Motor neuron (in vitro differentiated cells): ENCODE data around the gene MAN1A1. TPM values are rescaled to one million over a fixed set of nuclear protein-coding genes. Genes with fewer than 3 reads are reported as not detected.

Source experiments
- ATAC-seq, 8 experiments: fragments of 200-7000 bp; cut with Tn5 transposase; replicated peaks in 6 of 8; 2 replicates each; pipeline ENCODE4 v1.8.0; 2021; ENCODE audit warnings: mild to moderate bottlenecking in 8 of 8, moderate library complexity in 8 of 8
- H3K27ac ChIP-seq, 2 donors: fragments of 250-450 bp; sonication (Bioruptor Pico); 2 replicates each; pipeline ENCODE4 v1.9.0; 2021; ENCODE audit warnings: antibody characterized with exemption in 2 of 2, mild to moderate bottlenecking in 2 of 2, moderate library complexity in 1 of 2
- H3K4me1 ChIP-seq, 2 donors: fragments of 250-450 bp; sonication (Bioruptor Pico); replicated peaks in 1 of 2; 2 replicates each; pipeline ENCODE4 v1.6.1; 2021; ENCODE audit warnings: antibody characterized with exemption in 2 of 2, mild to moderate bottlenecking in 2 of 2, moderate library complexity in 1 of 2
- H3K4me3 ChIP-seq, 5 donors: fragments of 250-450 bp; sonication (Bioruptor Pico); 2 replicates each; pipeline ENCODE4 v1.9.0; 2021; ENCODE audit warnings: antibody characterized with exemption in 5 of 5, mild to moderate bottlenecking in 5 of 5, moderate library complexity in 4 of 5
- WGBS, 10 experiments: fragments of 450-650 bp; shearing (Covaris generic); methylation state at CpG; one replicate each; pipeline ENCODE4 v1.0.0; 2022; 5-methylcytosine and 5-hydroxymethylcytosine counted together
- in situ Hi-C, 9 experiments: fragments of 400-800 bp; cut with MboI; loops; one replicate each; pipeline ENCODE4 v1.15.0; 2021; ENCODE audit warnings: low sequenced_read_pairs in 9 of 9, low pct_unique_long_range_greater_than_20kb in 2 of 9; ENCODE audit not compliant: unreplicated experiment in 9 of 9
- total RNA-seq, 8 experiments: library from RNA; unstranded; fragments of 300-600 nt; gene quantifications; 2 replicates each; pipeline versions ENCODE4 v1.2.3 to v1.2.4, GENCODE V29; 2022

MAN1A1 gene
- total RNA-seq, 8 experiments from 2014 or later, result 0.73 to 32.9 (median 4.5) TPM

DNA sequence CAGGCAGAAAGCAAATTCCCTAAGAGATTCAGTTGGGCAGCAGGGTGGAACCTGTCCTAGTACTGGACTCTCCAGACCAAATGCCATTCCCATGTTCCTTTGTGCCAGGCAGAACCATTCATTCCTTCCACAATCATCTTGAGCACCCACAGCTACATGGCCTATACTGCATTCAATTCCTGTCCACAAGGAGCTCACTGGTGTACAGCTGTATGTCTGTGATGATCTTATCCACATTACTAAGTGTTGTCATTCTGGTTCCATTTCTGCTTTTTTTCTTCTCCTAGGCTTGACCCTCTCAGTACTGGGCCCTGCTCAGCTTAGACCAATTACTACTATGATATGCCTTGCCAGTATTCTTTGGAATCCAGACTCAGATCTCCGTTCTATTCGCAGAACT lies 27.5 kb downstream of the MAN1A1 start:
- ATAC-seq, result no peak
- Histone ChIP-seq H3K27ac (no peak overlapping the region), H3K4me3 (no peak overlapping the region), H3K4me1 (no peaks in the 10 kb centered on the region)
- WGBS, 10 experiments, result 80 to 100% (median 100%) methylated on average over 1 to 2 of the region's 2 CpGs; no CpG with 5 or more reads in 2 of the 10 experiments
- in situ Hi-C loops, result no loop called here

DNA sequence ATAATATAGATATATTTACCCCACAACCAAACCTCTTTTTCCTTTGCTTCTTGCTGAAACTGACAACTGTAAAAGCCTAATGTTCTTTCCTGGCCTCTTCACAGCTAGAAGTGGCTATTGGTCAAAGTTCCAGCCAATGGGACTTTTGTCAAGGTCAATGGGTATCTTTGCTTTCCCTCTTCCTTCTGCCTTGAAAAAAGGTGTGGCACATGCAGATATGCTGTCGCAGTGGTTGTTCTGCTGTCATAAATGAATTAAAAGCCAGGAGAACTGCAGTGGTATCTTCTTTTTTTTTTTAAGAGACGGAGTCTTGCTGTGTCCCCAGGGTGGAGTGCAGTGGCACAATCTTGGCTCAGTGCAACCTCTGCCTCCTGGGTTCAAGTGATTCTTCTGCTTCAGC lies 29.9 kb downstream of the MAN1A1 start:
- 80 to 100% (median 100%) methylated on average over 1 to 2 of the region's 2 CpGs; no CpG with 5 or more reads in 1 of the 10 experiments for WGBS, 10 experiments
- Histone ChIP-seq H3K4me3 (no peak overlapping the region), H3K4me1 (peaks cover 0 to 5% of the 10 kb centered on the region in 2 donors), H3K27ac (no peak overlapping the region)
- in situ Hi-C loops, result no loop called here
- ATAC-seq, result no peak

DNA sequence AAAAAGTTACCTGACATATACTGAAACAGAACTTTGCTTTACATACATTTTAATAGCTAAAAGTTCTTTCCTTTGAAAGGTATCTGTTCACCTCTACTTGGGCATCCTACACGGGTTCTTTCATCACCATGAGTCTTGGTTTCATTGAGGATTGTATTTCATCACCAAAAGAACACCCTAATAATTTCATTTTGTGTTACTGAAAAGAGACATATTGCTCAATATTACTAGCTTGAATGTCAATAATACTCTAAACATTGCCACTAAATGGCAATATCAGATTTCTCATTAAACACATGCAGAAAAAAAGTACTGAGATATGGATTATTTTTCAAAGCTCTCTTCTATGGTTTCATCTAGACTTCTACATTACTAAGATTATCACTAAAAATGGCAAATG lies 30.8 kb downstream of the MAN1A1 start:
- WGBS, 10 experiments, result 33 to 100% (median 94%) methylated on average over 1 of the region's 1 CpG
- no peak overlapping the region for H3K4me3 ChIP-seq
- peaks cover 8 to 9% of the 10 kb centered on the region in 2 donors for H3K4me1 ChIP-seq
- in situ Hi-C loops, result no loop called here
- no peak overlapping the region for H3K27ac ChIP-seq
- no peak for ATAC-seq

DNA sequence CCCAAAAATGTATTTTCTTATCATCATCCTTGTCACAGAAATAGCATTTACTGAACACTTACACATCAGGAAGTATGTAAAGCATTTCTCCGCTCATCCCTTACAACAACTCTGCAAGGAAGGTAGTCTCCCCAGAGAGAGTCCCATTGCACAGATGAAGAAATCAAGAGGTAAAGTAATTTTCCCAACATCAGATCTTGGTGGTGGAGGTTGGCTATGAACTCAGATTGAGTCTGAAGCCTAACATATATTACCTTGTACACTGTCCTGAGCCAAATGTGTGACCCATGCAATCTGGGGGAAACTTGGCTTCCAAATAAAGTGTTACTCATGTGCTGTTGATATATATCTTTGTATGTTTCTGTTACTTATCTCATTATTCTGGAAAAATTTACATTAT lies 31.4 kb downstream of the MAN1A1 start:
- no peak for ATAC-seq
- WGBS, 10 experiments, result 67 to 100% (median 100%) methylated on average over 1 of the region's 1 CpG; no CpG with 5 or more reads in 4 of the 10 experiments
- no peak overlapping the region for H3K4me3 ChIP-seq
- in situ Hi-C loops, result no loop called here
- no peak overlapping the region for H3K27ac ChIP-seq
- peaks cover 8 to 12% of the 10 kb centered on the region in 2 donors for H3K4me1 ChIP-seq

DNA sequence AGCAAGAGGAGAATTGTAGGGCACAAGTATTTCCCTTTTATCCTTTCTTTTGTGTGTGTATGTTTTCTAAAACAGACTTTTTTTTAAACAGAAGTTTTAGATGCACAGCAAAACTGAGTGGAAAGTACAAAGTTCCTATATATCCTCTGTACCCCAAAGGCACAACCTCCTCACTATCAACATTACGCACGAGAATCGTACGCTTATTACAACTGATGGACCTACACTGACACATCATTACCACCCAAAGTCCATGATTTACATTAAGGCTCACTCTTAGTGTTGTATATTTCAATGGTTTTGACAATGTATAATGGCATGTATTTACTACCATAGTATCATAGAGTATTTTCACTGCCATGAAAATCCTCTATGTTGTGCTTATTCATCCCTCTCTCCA lies 32.6 kb downstream of the MAN1A1 start:
- H3K4me3 ChIP-seq, result no peak overlapping the region
- no peak overlapping the region for H3K27ac ChIP-seq
- WGBS, 10 experiments, result 90 to 100% (median 97%) methylated on average over 2 to 4 of the region's 4 CpGs; no CpG with 5 or more reads in 1 of the 10 experiments
- peaks cover 8 to 19% of the 10 kb centered on the region in 2 donors for H3K4me1 ChIP-seq
- in situ Hi-C loops, result no loop called here
- ATAC-seq, result no peak

DNA sequence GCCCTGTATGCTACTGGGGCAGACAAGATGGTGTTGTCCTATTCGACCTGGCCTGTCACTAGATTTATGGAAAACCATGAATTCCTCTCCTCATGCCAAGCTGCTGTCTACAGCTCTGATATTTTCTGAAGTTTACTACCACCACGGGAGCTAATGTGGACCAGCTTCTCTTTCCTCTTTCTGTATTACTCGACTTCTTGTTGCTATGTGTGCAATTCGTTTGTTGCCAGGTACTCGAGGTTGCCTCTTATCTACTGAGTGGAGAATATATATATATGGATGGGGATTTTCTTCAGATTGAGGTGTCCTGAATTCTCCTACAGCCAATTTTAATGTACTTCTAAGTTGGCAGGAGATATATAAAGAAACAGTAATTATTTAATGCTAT lies 34.7 kb downstream of the MAN1A1 start:
- no peak for ATAC-seq
- Histone ChIP-seq H3K27ac (no peak overlapping the region), H3K4me1 (peaks cover 16 to 37% of the 10 kb centered on the region in 2 donors), H3K4me3 (no peak overlapping the region)
- in situ Hi-C loops, result no loop called here
- 39 to 94% (median 71%) methylated on average over 3 to 5 of the region's 5 CpGs; no CpG with 5 or more reads in 2 of the 10 experiments for WGBS, 10 experiments

DNA sequence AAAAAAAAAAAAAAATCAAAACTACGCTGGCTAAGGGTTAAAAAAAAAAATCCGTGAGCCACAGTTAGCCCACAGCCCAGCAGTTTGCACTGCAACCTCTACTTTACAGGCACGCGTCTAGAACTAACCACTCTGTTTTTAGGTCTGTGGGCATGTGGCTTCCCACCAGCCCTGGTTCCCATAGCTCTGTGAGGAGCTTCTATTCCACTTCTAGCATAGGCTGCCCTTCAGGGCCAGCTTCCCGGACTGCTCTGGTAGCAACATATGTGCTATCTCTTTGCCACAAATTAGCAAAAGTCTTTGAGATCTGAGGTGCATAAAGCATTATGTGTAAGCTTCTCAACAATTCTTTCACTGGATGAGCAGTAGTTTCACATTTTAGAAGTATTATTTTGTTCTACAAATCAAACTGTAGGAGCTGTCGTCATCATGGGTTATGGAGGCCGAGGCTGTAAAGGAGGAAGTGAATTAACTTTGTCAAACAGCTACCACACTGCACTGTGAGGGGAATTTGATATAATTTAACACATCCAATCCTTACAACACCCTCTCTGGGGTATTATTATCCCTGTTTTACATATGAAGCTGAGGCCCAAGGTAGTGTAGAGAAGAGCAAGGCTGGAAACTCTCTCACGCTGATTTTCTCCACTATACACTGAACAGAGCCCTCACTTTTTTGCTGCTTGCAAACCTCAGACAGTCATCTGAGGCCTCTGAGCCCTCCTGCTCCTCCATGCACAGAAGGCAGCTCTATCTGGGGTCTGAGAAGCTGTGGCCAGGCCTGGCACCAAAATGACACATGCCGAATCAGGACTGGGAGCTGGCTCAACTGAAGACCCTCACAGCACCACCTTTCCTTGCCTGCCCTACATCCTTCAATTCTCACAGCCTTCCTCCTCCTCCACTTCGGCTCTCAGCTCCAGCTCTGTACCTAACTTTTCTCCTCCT lies 35.4 kb downstream of the MAN1A1 start:
- no peak overlapping the region for H3K4me3 ChIP-seq
- in situ Hi-C loops, result no loop called here

DNA sequence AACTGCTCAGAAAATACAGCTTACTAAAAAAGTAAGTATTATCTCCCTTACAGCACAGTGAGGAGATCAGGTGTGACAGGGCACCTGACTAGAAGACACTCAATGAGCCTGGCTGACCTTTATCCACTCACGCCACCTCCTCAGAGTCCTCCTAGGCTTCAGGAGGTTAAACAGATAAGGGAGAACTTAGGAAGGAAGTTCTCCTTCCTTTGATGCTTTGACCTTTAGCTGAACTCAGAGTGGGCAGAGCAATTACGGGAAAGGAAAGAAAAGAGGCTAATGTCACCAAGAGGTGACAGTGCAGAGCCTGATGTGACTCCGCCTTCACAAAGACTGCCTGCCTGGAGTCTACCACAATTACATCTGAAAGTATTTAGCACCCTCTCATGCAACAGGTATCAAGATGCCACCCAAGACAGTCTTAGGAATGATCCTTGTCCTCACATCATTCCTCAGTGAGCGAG lies 36.7 kb downstream of the MAN1A1 start:
- WGBS, 10 experiments, result 33 to 100% (median 68%) methylated on average over 1 to 3 of the region's 4 CpGs; no CpG with 5 or more reads in 2 of the 10 experiments
- in situ Hi-C loops, result no loop called here
- peak in 3 of 8 experiments; percentile 17 to 33 (median 29) for ATAC-seq
- Histone ChIP-seq H3K4me1 (peaks cover 16 to 37% of the 10 kb centered on the region in 2 donors), H3K27ac (no peak overlapping the region), H3K4me3 (no peak overlapping the region)

More for the DNA sequence above, 35.4 kb downstream of the MAN1A1 start:
- 55 to 100% (median 84%) methylated on average over 1 to 8 of the region's 10 CpGs for WGBS, 10 experiments
- Histone ChIP-seq H3K27ac (no peak overlapping the region), H3K4me1 (peaks cover 16 to 37% of the 10 kb centered on the region in 2 donors)
- peak in 6 of 8 experiments; percentile 24 to 69 (median 38) for ATAC-seq

DNA sequence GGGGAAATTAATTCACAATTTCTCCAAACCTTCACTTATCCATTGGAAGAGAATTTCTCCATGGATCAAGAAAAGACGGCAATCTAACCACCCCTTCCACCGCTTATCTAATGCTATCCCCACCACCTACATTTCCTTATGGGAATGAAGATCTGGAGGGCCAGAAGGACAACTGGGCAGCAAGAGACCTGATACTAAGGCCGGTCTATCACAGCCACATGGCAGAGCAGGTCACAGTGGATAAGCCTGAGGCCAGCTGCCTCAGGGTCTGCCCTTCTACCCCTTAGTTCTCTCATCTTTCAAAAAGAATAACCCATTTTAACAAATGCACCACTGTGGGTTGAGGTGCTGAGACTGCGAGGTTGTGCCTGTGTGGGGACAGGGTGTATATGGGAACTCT lies 37.1 kb downstream of the MAN1A1 start:
- H3K27ac ChIP-seq, result no peak overlapping the region
- 80 to 100% (median 93%) methylated on average over 1 to 4 of the region's 4 CpGs; no CpG with 5 or more reads in 3 of the 10 experiments for WGBS, 10 experiments

DNA sequence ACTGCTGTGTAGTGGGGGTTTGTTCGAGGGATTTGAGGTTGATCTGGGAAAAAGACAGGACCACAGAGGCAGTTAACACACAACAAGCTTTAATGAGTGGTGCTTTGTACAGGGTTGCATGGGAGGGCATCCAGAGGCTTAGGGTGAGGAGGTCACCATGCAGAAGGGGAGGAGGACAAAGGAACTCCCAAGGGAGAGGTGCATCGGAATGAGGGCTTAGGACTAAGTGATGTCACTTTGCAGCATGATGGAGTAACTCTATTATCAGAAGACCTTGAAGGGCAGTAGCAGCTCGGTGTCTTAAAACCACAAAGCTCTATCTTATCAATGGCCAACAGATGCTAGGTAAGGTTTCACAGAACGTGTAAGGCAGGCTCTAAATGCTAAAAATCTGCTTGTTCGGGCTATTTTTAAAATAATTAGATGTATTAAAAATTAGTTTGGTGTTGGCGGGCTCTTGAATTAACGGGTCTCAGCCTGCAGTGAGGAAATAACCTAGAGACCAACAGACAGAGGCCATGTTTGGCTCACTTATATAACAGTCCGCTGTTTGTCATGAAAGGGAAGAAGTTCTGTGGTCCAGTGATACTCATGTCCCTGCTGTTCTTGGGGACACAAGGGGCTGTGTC lies 37.9 kb downstream of the MAN1A1 start:
- Histone ChIP-seq H3K27ac (no peak overlapping the region), H3K4me3 (no peak overlapping the region), H3K4me1 (peaks cover 16 to 37% of the 10 kb centered on the region in 2 donors)
- WGBS, 10 experiments, result 10 to 82% (median 47%) methylated on average over 2 to 7 of the region's 8 CpGs; no CpG with 5 or more reads in 2 of the 10 experiments
- ATAC-seq, result peak in 4 of 8 experiments; percentile 39 to 61 (median 52)
- in situ Hi-C loops, result no loop called here

More for the DNA sequence above, 37.1 kb downstream of the MAN1A1 start:
- peaks cover 16 to 37% of the 10 kb centered on the region in 2 donors for H3K4me1 ChIP-seq
- H3K4me3 ChIP-seq, result no peak overlapping the region
- in situ Hi-C loops, result no loop called here
- ATAC-seq, result no peak

DNA sequence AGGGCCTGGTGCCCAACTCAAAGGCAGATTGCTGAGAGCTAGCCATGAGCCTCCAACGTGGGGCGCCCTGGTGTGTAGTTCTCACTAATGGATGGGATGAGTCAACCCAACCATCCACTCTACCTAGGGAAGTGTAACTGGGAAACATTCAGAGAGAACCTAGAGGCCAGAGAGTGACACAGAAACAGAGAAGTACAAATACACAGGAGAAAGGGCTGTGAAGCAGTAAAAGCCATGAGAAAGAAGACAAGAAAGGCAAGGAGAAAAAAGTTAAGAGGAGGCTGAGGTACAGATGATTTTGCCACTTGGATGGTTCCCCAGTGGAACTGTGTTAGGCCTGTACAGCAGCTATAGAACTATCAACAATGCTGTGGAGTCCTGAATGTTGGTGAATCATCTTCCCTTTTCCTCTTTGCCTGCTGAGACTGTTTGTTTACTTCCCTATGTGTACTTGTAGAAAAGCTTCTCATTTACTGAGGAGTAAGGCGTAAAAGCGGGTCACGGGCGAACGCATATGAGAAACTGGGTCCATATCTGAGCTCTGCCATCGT lies 39.0 kb downstream of the MAN1A1 start:
- no peak overlapping the region for H3K27ac ChIP-seq
- H3K4me1 ChIP-seq, result peaks cover 16 to 37% of the 10 kb centered on the region in 2 donors
- ATAC-seq, result peak in 4 of 8 experiments; percentile 41 to 50 (median 44)
- 45 to 100% (median 86%) methylated on average over 1 to 8 of the region's 8 CpGs for WGBS, 10 experiments
- no peak overlapping the region for H3K4me3 ChIP-seq
- in situ Hi-C loops, result no loop called here

DNA sequence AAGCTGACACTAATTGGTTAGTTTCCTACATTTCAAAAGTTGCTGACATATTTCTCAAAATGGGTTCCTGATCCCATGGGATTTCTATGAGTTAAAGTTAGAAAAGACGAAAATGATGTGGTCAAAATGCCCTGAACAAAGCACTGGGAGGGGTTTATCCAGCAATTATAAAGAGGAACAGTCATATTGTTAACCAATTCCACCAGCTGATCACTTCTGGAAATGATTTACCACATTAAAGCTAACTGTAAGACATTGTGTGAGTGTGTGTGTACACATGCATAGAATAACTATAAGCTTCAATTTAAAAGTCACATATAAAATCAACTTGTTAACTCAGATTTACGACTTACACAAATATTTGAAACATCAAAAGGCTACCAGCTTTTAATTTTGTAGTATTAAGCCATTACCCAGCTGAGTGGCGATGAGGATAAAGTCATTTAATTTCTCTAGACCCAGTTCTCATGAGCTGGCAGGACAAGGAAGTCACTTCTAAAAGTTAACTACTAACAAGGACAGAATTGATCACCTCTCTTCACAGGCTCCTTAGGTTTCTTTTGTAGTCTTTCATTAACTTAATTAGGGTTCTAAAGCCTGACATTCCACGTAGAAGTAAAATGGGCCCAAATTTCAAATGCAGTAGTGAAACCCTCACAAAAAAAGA lies 40.4 kb downstream of the MAN1A1 start:
- no peak overlapping the region for H3K4me3 ChIP-seq
- in situ Hi-C loops, result no loop called here
- peaks cover 8 to 32% of the 10 kb centered on the region in 2 donors for H3K4me1 ChIP-seq
- no peak overlapping the region for H3K27ac ChIP-seq
- ATAC-seq, result peak in 1 of 8 experiments; percentile 31
- WGBS, 10 experiments, result 20 to 80% (median 60%) methylated on average over 2 to 4 of the region's 4 CpGs; no CpG with 5 or more reads in 1 of the 10 experiments
